ENCODE data around the gene ORMDL2.

Gene ORMDL2

GRCh38 chr12:55817345-55818139, at the start of gene ORMDL2, which contains the start of gene SARNP:
TSS of gene ORMDL2 (plus strand) at chr12:55818041. CDS start at chr12:55819000, 959 bp downstream.
TSS of gene SARNP (minus strand) at chr12:55817724. CDS start at chr12:55817701, 23 bp downstream.
- peak; percentile 98 for DNase-seq

GRCh38 chr12:55771736-55772135, 46.1 kb upstream of the ORMDL2 start:
- DNase-seq, result no peak

- DNase-seq, result no peak
Observed at GRCh38 chr12:55777856-55778255, 40.0 kb upstream of the ORMDL2 start.

- no peak for DNase-seq
Observed at GRCh38 chr12:55780685-55781084, 37.2 kb upstream of the ORMDL2 start.

- no peak for DNase-seq
Observed at GRCh38 chr12:55788546-55788945, 29.3 kb upstream of the ORMDL2 start.

- no peak for DNase-seq
Observed at GRCh38 chr12:55789171-55789570, 28.7 kb upstream of the ORMDL2 start.

GRCh38 chr12:55789893-55790292, 27.9 kb upstream of the ORMDL2 start:
- no peak for DNase-seq

- no peak for DNase-seq
Observed at GRCh38 chr12:55795950-55796349, 21.9 kb upstream of the ORMDL2 start.

- DNase-seq, result no peak
Observed at GRCh38 chr12:55797068-55797467, 20.8 kb upstream of the ORMDL2 start.

- no peak for DNase-seq
Observed at GRCh38 chr12:55797550-55797949, 20.3 kb upstream of the ORMDL2 start.

- DNase-seq, result no peak
Observed at GRCh38 chr12:55806982-55807381, 10.9 kb upstream of the ORMDL2 start.

- no peak for DNase-seq
Observed at GRCh38 chr12:55809274-55809673, 8.6 kb upstream of the ORMDL2 start.

- no peak for DNase-seq
Observed at GRCh38 chr12:55812088-55812487, 5.8 kb upstream of the ORMDL2 start.

- DNase-seq, result no peak
Observed at GRCh38 chr12:55814257-55814656, 3.6 kb upstream of the ORMDL2 start.

- DNase-seq, result peak; percentile 22
Observed at GRCh38 chr12:55815473-55815872, 2.4 kb upstream of the ORMDL2 start.

- peak; percentile 61 for DNase-seq
Observed at GRCh38 chr12:55816881-55817344, 928 bp upstream of the ORMDL2 start.

GRCh38 chr12:55818140-55818728, 393 bp downstream of the ORMDL2 start:
- no peak for DNase-seq

GRCh38 chr12:55818886-55819285, 1.0 kb downstream of the ORMDL2 start:
- peak; percentile 58 for DNase-seq

- no peak for DNase-seq
Observed at GRCh38 chr12:55820679-55821078, 2.8 kb downstream of the ORMDL2 start.

GRCh38 chr12:55822228-55822627, 4.4 kb downstream of the ORMDL2 start:
- DNase-seq, result peak; percentile 44

- DNase-seq, result peak; percentile 13
Observed at GRCh38 chr12:55823419-55823818, 5.6 kb downstream of the ORMDL2 start.

- peak; percentile 60 for DNase-seq
Observed at GRCh38 chr12:55824726-55825125, 6.9 kb downstream of the ORMDL2 start.

GRCh38 chr12:55827806-55828205, 10.0 kb downstream of the ORMDL2 start:
- peak; percentile 59 for DNase-seq

GRCh38 chr12:55828357-55828756, 10.5 kb downstream of the ORMDL2 start:
- DNase-seq, result peak; percentile 60
